ENCODE measurements around the gene L3MBTL2.

The L3MBTL2 gene

GRCh38 chr22:41206719-41207118 lies 1.6 kb downstream of the L3MBTL2 start:
- no peak for DNase-seq (ENCODE audit: low read depth in 1 of 2, low spot score in 1 of 2)

DNA sequence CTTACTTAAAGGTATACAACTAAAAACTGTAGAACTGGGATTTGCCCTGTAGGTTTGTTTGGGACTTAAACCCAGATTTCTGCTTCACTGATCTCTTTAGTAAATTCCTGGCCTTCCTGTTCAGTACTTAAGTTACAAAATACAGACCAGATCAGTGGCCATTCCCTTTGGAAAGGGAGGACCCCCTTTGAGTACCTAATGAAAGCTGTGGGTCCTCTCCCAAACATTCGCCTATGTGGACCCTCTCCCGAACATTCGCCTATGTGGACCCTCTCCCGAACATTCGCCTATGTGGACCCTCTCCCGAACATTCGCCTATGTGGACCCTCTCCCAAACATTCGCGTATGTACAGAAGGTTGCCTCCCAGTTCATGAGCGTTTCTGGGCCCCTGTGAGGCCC lies 10.3 kb downstream of the L3MBTL2 start:
- DNase-seq (ENCODE audit: low read depth in 1 of 2, low spot score in 1 of 2) = no peak

DNA sequence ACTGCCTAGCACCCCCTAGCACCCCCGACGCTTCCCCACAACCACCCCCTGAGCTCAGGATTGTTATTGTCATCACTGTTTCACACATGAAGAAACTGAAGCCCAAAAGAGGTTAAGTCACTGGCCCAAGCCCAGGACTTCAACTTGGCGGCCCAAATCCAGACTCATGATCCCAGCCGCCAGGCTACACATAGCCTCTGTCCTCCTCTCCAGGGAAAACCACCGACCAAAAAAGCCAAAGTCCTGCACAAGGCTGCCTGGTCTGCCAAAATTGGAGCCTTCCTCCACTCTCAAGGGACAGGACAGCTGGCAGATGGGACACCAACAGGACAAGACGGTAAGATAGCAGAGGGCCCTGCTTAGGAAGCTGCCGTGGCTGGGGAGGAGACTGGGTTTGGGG lies 10.8 kb downstream of the L3MBTL2 start:
- DNase-seq (ENCODE audit: low read depth in 1 of 2, low spot score in 1 of 2) = no peak

- DNase-seq (ENCODE audit: low read depth in 1 of 2, low spot score in 1 of 2) = no peak
These were observed 11.9 kb downstream of the L3MBTL2 start for GRCh38 chr22:41216984-41217383.

DNA sequence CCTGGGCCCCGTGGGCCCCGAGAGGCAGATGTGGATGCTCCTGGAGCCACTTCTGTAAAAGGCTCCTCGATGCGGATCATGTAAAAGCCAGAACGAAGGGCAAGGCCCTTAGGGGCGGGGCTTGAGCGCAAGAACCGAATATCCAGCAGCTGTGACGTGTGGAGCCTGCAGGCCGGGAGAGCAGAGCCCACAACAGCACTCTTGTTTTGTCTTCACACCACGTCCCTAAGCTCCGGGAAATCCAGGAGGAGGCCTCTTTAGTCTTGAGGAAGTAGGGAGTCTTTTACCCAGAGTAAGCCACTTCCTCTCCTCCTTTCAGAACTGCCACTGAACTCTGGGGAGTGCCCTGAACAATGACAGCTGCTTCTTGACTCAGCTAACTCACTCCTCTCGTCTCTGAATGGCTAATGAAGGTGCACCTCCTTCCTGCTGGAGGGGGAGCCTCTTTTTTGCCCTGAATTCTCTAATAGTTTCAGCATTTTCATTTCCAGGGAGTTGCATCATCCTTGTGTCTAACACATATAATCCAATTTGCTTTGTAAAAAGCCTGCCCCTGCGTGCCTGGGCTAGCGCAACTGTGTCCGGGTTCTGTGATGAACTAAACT lies 12.5 kb downstream of the L3MBTL2 start:
- DNase-seq (ENCODE audit: low read depth in 1 of 2, low spot score in 1 of 2) = no peak

GRCh38 chr22:41222846-41223507 lies 17.9 kb downstream of the L3MBTL2 start:
- DNase-seq (ENCODE audit: low read depth in 1 of 2, low spot score in 1 of 2) = no peak

- DNase-seq (ENCODE audit: low read depth in 1 of 2, low spot score in 1 of 2) = no peak
These were observed 18.4 kb downstream of the L3MBTL2 start for GRCh38 chr22:41223535-41223934.

GRCh38 chr22:41226723-41227655 lies 21.9 kb downstream of the L3MBTL2 start:
- DNase-seq (ENCODE audit: low read depth in 1 of 2, low spot score in 1 of 2) = no peak

DNA sequence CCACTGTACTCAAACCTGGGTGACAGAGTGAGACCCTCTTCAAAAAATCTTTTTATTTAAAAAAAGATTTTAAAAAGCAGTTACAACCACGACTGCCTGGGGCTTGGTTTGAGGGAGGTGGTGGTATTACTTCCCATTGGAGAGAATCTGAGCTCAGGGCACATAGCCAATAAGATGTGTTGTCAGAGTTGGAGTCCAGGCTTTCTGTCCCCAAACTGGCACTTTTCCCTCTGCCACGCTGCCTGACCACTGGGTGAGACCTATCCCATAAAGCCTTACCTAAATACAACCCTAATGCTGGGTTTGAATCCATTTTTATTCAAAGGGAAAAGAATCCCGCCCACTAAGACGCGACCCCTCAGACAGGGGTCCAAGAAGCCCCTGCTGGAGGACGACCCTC lies 24.1 kb downstream of the L3MBTL2 start:
- no peak for DNase-seq (ENCODE audit: low read depth in 1 of 2, low spot score in 1 of 2)

GRCh38 chr22:41229730-41230400 lies 24.8 kb downstream of the L3MBTL2 start:
- no peak for DNase-seq (ENCODE audit: low read depth in 1 of 2, low spot score in 1 of 2)

DNA sequence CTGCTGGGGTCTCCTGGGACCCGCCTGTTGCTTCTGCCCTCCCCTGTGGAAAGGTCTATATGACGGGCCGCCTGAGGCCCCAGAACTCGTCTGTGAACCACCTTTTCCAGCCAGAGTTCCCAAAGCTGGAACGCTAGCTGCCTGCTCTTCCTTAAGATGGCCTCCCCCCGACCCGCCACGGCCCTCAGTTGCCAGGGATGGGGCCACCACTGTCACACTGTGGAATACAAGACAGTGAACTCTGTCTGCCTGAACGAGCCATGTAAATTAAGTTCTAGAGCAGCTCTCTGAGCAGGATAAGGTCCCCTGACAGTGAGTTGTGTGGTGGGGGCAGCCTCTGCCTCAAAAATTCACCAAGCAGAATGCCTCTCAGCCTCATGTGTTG lies 25.3 kb downstream of the L3MBTL2 start:
- no peak for DNase-seq (ENCODE audit: low read depth in 1 of 2, low spot score in 1 of 2)

GRCh38 chr22:41231369-41231768 lies 26.3 kb downstream of the L3MBTL2 start:
- no peak for DNase-seq (ENCODE audit: low read depth in 1 of 2, low spot score in 1 of 2)

DNA sequence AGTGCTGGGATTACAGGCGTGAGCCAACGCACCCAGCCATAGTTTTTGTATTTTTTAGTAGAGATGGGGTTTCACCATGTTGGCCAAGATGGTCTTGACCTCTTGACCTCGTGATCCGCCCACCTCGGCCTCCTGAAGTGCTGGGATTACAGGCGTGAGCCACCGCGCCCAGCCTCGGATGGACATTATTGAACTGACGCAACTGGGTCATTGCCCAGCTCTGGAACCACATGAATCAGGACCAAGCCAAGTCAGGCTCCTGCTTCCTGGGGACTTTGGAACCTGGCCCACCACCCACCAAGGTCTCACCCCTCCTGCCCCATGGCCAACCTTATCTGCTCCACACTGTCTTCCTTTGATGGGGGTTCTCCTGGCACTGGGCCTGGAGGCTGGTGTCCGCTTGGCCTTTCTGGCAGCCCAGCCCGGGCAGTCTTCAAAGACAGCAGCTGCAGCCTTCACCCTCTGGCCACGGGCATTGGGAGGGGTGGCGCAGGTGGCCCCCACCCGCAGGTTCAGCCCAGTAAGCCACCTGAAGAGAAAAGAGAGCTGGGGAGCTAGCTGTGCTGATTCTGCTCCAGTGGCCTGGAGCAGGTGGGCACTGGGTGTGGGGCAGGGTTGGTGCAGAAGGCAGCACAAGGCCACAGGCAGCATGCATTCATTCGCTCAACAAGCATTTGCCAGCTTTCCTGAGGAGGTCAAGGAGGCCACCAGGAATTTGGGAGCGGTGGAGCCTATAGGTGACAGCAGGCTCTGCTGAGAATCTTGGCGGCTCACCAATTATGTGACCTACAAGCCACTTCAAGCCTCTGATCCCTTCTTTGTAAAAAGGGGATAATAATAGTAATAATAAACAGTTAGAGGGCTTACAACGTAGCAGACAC lies 29.9 kb downstream of the L3MBTL2 start:
- no peak for DNase-seq (ENCODE audit: low read depth in 1 of 2, low spot score in 1 of 2)

- DNase-seq (ENCODE audit: low read depth in 1 of 2, low spot score in 1 of 2) = no peak
These were observed 32.1 kb downstream of the L3MBTL2 start for GRCh38 chr22:41237036-41237706.

DNA sequence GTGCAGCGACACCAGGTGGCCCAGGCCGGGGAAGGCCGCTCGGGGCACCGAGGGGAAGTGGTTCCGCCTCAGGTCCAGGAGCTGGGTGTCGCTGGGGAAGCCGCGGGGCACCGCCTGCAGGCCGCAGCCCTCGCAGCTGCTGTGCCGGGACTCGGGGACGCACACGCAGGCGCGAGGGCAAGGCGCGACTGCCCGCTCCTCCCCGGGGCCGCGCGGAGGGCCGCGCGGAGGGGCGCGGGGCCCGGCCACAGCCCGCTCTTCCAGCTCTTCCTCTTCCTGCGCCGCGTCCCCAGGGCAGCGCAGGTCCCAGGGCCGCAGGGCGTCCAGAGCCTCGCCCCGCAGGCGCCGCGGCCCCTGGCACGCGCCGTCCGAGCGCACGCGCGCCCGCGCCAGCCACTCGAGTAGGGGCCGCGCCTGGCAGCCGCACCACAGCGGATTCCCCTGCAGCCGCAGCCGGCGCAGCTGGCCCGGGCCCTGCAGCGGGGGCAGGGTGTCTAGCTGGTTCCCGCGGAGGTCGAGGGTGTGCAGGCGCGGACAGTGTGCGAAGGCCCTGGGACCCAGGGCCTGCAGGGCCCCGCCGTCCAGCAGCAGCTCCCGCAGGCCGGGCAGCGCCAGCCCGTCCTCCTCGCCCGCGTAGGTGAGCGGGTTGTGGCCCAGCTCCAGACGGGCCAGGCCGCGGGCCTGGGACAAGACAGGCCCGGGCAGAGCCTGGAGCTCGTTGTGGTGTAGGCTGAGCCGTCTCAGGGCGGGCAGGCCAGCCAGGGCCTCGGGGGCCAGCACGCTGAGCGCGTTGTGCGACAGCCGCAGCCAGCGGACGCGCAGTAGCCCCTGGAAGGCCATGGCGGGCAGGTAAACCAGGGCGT lies 32.8 kb downstream of the L3MBTL2 start:
- peak; percentile 55 to 67 for DNase-seq (ENCODE audit: low read depth in 1 of 2, low spot score in 1 of 2)

GRCh38 chr22:41238570-41239442 lies 33.7 kb downstream of the L3MBTL2 start:
- no peak for DNase-seq (ENCODE audit: low read depth in 1 of 2, low spot score in 1 of 2)

DNA sequence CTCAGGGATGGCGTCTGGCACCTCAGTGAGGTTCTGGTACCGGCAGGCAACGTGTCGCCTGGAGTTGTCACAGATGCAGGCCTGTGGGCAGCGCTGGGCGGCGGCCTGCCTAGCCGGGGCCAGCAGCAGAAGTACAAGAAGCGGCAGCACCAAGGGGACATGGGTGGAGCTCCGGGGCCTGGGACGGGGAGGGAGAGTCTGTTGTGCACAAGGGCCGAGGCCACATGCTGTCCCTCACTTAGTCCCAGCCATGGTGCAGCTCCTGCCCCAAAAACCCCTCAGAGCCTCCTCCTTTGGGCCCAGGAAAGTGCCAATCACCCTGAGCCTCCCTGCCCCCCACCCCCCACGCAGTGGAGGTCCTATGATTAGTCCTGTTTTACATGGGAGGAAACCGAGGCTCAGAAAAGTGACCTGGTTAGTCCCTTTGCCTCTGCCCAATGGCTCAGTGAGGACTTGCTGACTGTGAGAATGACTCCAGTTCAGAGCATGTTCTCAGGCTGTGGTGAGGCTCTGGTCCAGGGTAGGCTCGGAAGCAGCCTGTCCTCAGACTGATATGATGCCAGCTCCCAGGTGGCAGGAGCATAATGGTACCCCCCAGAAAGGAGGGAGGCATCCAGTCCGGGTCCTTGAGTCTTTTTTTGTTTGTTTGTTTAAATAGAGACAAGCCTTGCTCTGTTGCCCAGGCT lies 34.5 kb downstream of the L3MBTL2 start:
- no peak for DNase-seq (ENCODE audit: low read depth in 1 of 2, low spot score in 1 of 2)

All from activated CD4-positive, alpha-beta T cell treated with anti-CD3 and anti-CD28 coated beads, Interleukin-2, amount 50 U/mL, for 24 hours (primary cell).